ENCODE measurements around the gene FAN1.

DNA sequence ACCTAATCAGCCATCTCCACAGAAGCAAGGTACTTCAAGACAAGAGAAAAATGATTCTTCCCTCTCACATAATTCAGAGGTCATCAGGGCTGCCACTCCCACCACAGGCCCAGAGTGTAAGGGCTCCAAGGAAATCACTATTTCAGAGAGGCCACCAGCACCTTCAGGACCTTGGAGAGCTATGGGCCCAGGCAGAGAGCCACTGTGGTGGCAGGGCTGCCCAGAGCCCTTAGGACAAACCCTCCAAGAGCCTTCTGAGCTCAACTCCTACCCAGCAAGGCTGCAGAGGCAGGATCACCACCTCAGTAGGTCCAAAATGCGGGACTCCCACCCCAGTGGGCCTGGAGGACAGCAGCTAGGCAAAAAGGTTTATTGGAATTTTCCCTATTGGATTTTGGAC is 17.9 kb upstream of the FAN1 start:
- TF ChIP-seq POLR2AphosphoS5 (IDR thresholded peaks at IDR 0.05; ENCODE audit: low read depth, low read length) (no peak), POLR2A (IDR thresholded peaks at IDR 0.05; ENCODE audit: low read depth, low read length) (no peak), TAF1 (IDR thresholded peaks at IDR 0.05; ENCODE audit: borderline replicate concordance, low read depth, low read length) (no peak)

Data from GM12892 (cell line).